Measurements from ENCODE around the gene PDZD7.

- TF ChIP-seq CTCF (IDR thresholded peaks at IDR 0.05) (no peak), POLR2A (IDR thresholded peaks at IDR 0.05) (no peak), POLR2AphosphoS5 (IDR thresholded peaks at IDR 0.05) (no peak)
These were observed 60.6 kb downstream of the PDZD7 start for GRCh38 chr10:100970076-100970913.
